ENCODE data around the gene PFKFB3. TPM values are rescaled to one million over a fixed set of nuclear protein-coding genes. Genes with fewer than 3 reads are reported as not detected.
A peak's percentile ranks its signal among the peaks of the same experiment; 100 is the strongest.

PFKFB3 gene
- total and polyA plus RNA-seq, 2 of the 4 experiments (the other 2 are of a cell fraction) = 34.1 to 45.5 TPM

- peak; percentile 65; the same call in 1 of the 2 replicates for TF ChIP-seq MAZ (IDR thresholded peaks at IDR 0.05; ENCODE audit: borderline replicate concordance, low read depth, low read length)
- TF ChIP-seq MAFK (IDR thresholded peaks at IDR 0.05; ENCODE audit: low read depth, low read length) = peak; percentile 83
- TF ChIP-seq FOS (IDR thresholded peaks at IDR 0.05; ENCODE audit: low read depth, low read length) = peak; percentile 99
- no peak for TF ChIP-seq CHD1 (IDR thresholded peaks at IDR 0.05; ENCODE audit: low read depth, low read length)
- TF ChIP-seq POLR2A (IDR thresholded peaks at IDR 0.05; ENCODE audit: low read depth, low read length) = no peak
These were observed 72.6 kb downstream of the PFKFB3 start (continued) for GRCh38 chr10:6275022-6275997.

GRCh38 chr10:6276356-6276755 lies 73.6 kb downstream of the PFKFB3 start:
- Histone ChIP-seq H3K27me3 (ENCODE audit: control insufficient read depth, insufficient read depth, low read length) (no peaks in the 10 kb centered on the region), H2AFZ (replicated peaks; ENCODE audit: low read length, poor library complexity) (no peak overlapping the region), H3K9me1 (ENCODE audit: insufficient read depth, low read length) (peaks cover 29% of the 10 kb centered on the region), H3K79me1 (ENCODE audit: low read depth in 1 of 2, low read length in 2 of 2) (0 out of 4 replicates have a peak, but pooled peaks cover 0 to 12% of the 10 kb centered on the region in 2 experiments), H3K14ac (replicated peaks; ENCODE audit: low read depth, low read length) (no peak overlapping the region), H4K20me1 (ENCODE audit: insufficient read depth, low read length) (no peaks in the 10 kb centered on the region), H2AK9ac (replicated peaks; ENCODE audit: low read depth, low read length, poor library complexity) (no peak overlapping the region), H3K9ac (ENCODE audit: low read depth, low read length) (no peak overlapping the region), H3K4me2 (ENCODE audit: low read depth, low read length) (no peak overlapping the region), H3K36me3 (ENCODE audit: control insufficient read depth, insufficient read depth, low read length) (no peaks in the 10 kb centered on the region), H2BK5ac (ENCODE audit: low read depth, low read length, poor library complexity, severe bottlenecking) (no peak overlapping the region), H3K4me3 (ENCODE audit: insufficient read depth, low read depth, low read length) (no peak overlapping the region), H3K9me3 (ENCODE audit: control insufficient read depth, insufficient read depth, low read length) (no peaks in the 10 kb centered on the region), H2BK20ac (ENCODE audit: low read depth, low read length) (no peak overlapping the region), H4K8ac (ENCODE audit: low read depth in 2 of 2, low read length in 2 of 2) (no peak overlapping the region), H3K4ac (ENCODE audit: low read depth, low read length) (no peak overlapping the region), H2BK120ac (ENCODE audit: low read depth, low read length) (peak overlapping the region; percentile 28; the same call in 1 of the 2 replicates), H3K18ac (ENCODE audit: low read depth, low read length) (no peak overlapping the region), H4K5ac (ENCODE audit: low read depth, low read length) (no peak overlapping the region), H3K23ac (ENCODE audit: low read depth, low read length) (no peak overlapping the region), H2AK5ac (ENCODE audit: low read depth, low read length) (no peak overlapping the region), H3K56ac (ENCODE audit: extremely low read depth, insufficient read depth, low read length) (no peak overlapping the region), H2BK15ac (ENCODE audit: low read depth, low read length) (no peak overlapping the region), H3K4me1 (ENCODE audit: control insufficient read depth, insufficient read depth, low read length) (peaks cover 10% of the 10 kb centered on the region), H4K91ac (ENCODE audit: insufficient read depth, low read depth, low read length) (no peak overlapping the region), H3K27ac (ENCODE audit: insufficient read depth, low read length) (no peak overlapping the region)
- no peak for TF ChIP-seq MAZ (IDR thresholded peaks at IDR 0.05; ENCODE audit: borderline replicate concordance, low read depth, low read length)
- TF ChIP-seq ELK1 (IDR thresholded peaks at IDR 0.05; ENCODE audit: borderline replicate concordance, low read depth, low read length) = no peak
- no peak for TF ChIP-seq MXI1 (IDR thresholded peaks at IDR 0.05; ENCODE audit: borderline replicate concordance, low read depth, low read length)
- TF ChIP-seq RAD21 (IDR thresholded peaks at IDR 0.05; ENCODE audit: low read length) = no peak
- CTCF ChIA-PET = interaction anchor here (0.6 to 2.5 kb wide), 2 partner anchors 15 to 126 kb away, joined by 3 to 8 read pairs; no protein-coding TSS in a partner anchor
- ATAC-seq (ENCODE audit: low read depth) (no peak), DNase-seq (no peak)
- WGBS, 2 experiments (ENCODE audit: extremely low coverage in 2 of 2, insufficient read length in 1 of 2) = no CpG with 5 or more reads among the region's 2 CpGs
- dilution Hi-C loops (cut with HindIII; ENCODE audit: low sequenced_read_pairs, unreplicated experiment) (no loop called here), in situ Hi-C loops (cut with MboI; ENCODE audit: low sequenced_read_pairs) (no loop called here), intact Hi-C loops (cut with micrococcal nuclease) (no loop called here)
- POLR2A ChIA-PET (ENCODE audit: unreplicated experiment) = no interaction called here
- BruUV-seq (replicated peaks) = no TSS peak
